COLO829 (cell line): Measurements from ENCODE around the gene XRCC6.
"Not testable (repeated sequence)": the region's sequence is repeated elsewhere in the genome, so short reads cannot be mapped to it uniquely, and the experiment has no call there.

Experiments used
- DNase-seq: peaks from one replicate; pipeline ENCODE4 v3.0.0; 2012; ENCODE audit warnings: low spot score

The XRCC6 gene

DNA sequence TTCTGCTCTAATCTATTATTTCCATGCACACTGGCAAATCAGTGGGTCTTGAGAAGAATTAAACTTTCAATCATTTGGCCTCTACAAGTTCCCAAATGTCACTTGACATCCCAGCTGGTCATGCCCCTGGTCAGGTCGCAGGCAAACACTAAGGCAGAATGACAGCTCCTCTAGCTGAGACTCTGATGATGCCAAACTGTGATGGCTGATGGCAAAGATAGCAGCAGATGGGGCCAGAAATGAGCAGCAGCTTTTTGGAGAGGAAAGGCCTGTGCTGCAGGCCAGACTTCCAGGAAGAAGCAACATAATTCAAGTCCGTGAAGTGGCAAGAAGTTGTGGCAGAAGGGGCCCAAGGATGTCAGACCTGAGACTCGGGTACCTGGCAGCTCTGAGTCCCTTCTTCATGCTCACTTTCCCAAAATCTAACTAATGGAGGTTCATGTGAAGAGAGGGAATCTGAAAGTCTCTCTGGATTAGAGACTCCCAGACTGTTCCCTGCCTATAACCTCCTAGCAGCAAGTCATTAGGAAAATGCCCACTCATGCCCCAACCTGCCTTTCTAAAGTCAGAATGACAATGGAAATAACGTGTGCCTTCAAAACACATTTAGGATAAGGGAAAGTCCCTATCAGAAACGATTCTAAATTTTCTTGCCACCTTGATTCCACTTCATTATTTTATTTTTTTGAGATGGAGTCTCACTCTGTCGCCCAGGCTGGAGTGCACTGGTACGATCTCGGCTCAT lies 22.0 kb upstream of the XRCC6 start:
- DNase-seq: no peak

DNA sequence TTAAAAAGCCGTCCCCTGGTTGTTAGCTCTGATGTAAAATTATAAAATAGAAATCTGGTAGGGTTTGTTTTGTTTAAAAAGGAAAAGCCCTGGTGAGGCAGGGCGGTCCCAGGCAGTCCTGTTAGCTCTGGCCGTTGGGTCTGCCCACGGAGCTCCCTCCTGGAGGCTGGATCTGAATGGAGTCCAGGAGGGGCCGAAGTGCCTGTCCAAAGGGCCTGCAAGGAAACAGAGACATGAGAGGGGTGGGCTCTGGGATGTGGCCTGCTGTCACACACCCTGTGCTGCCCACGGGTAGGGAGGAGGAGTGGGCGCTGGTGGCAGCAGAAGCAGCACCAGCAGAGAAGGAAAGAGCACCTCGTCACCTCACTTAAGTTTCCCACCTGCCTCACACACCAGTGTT lies 20.1 kb upstream of the XRCC6 start:
- no peak for DNase-seq

DNA sequence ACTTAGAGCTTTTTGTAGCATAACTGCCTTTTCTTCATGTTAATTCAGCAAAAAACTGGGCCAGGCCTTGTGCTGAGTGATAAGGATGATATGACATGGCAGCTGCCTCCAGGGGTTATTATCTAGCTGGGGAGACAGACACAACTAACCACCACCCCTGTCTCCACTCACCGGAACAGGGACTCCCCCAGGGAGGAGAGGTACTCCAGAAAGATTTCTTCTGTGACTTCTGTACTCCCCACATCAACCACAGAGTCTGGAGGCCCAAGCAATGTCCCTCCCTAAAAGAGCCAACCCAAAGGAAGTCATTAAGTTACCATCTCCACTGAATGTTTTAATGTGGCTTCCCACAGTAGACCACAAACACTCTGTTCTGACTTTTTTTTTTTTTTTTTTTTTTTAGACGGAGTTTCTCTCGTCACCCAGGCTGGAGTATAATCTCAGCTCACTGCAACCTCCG lies 17.2 kb upstream of the XRCC6 start:
- DNase-seq: no peak

DNA sequence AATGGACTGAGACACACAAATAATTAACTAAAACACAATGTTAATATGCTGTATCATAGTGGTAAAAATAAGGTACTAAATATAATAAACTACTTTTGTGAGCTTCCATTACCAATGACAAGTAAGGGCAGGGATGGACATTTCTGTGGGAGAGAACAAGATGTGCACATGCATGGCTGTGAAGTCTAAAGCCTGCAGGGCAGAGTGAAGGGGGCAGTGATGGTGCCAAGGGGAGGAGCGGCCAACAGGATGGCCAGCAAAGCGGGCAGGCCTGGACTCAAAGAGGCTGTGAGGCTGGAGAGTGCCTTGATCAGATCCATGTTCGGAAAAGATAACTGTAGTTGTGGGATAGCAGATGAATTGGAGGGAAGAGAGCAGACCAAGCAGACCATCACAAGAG lies 12.7 kb upstream of the XRCC6 start:
- no peak for DNase-seq

DNA sequence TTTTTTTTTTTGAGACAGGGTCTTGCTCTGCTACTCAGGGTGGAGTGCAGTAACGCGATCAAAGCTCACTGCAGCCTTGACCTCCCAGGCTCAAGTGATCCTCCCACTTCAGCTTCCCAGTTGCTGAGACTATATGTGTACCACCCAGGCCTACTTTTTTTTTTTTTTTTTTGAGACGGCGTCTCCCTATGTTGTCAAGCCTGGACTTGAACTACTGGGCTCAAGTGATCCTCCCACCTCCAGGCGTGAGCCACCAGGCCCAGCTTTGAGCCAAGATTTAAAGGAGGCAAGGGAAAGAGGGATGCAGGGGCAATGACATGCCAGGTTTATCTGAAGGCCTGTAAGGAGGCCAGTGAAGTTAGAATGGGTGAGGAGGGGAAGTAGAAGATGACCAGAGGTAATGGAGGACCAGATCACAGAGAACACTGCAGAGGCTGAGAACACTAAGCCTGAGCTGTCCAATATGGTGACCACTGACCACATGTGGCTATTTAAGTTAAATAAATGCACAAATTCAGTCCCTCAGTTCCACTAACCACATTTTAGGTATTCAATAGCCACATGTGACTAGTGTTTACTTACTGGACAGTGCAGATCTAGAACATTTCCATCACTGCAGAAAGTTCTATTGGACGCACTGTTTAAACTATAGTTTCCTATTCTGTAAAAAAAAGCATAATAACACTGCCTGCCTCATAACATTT lies 8.3 kb upstream of the XRCC6 start:
- DNase-seq: no peak

DNA sequence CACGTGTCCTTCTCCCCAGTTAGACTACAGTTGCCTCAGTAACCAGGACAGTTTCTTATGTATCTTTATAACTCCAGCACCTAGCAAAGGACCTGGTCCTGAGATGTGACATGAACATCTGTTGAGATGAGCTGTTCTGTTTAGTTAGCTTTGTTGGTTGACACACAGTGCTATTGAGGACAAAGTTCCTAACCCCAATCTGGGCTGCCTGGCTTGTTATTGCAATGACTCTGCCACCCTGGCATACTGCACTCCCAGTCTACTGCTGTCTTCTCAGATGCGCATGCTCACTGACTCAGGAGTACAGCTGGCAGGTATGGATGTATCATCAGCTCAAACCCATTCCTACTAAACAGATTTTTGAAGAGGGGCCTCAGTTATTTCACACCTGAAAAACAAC lies 7.6 kb upstream of the XRCC6 start:
- no peak for DNase-seq

DNA sequence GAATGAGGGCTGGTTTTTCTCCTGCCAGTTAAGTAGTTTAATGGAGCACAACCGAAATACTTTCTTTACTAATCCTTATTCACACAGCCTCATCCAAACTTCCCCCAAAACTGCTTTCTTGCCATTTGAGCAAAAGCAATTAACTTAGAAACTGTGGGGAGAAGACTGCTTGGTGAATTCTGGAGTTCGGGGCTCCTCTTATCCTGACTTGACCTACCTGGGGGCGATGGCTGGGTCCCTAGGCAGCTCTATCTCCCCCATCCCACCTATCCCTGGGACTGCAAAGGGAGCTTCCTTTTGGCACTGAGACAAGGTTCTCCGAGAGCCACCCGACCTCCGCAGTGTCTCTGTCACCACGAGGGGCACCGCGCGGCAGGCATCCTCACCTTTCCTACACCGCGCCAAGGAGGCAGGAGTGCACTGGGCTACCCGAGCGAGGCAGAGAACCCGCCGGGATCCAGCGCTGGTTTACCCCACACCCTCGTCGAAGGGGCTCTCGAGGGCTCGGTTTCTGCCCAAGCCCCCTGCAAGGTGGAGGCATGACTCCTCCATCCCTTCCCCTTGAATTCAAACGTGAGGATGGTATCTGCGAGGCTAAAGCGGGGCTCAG lies 1.0 kb upstream of the XRCC6 start:
- peak; percentile 9 for DNase-seq

DNA sequence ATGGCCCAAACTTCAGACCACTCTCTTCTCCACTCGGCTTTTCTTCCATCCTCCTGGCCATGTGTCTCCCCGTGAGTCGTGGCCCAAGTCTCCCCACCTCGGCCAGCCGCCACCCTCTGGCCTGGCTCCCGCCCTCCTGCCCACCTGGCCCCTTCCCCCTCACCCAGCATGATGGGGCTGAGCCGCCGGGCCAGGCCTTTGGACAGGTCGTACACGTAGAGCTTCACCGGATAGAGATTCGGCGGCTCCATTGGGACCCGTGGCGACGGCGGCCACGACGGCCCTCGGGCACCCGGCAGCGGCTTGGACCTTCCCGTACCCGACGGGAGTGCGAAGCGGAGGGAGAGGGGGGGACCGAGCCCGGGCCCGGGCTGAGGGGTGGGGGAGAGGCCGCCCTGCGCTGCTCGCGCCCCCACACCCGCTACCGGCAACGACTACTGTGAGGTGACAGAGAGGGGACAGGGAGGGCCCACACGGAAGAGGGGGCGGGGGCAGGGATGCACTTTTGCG lies 451 bp upstream of the XRCC6 start, which contains the start of gene DESI1:
TSS of gene DESI1 (minus strand) at position 455 of the 510 bp plus-strand sequence. CDS start at position 251, 204 bp downstream.
- DNase-seq: peak; percentile 12

DNA sequence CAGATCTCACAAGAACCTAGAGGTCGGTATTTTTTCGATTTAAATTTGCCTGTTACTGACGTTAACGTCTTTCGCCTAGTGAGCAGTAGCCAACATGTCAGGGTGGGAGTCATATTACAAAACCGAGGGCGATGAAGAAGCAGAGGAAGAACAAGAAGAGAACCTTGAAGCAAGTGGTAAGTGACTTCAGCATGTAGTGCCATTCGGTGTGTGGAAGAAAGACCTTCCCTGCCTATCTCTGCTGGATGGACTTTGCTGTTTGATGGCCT lies 750 bp downstream of the XRCC6 start:
- DNase-seq: no peak

DNA sequence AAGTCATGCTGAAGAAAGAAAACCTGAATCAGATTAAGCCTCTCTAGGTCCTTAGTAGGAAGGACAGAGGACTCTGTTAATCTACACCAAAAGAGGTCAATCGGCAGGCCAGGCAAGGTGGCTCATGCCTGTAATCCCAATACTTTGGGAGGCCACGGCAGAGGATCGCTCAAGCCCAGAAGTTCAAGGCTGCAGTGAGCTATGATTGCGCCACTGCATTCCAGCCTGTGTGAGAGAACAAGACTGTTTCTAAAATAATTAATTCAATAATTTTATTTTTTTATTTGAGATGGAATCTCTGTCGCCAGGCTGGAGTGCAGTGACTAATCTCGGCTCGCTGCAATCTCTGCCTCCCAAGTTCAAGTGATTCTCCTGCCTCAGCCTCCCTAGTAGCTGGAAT lies 4.5 kb downstream of the XRCC6 start:
- no peak for DNase-seq

DNA sequence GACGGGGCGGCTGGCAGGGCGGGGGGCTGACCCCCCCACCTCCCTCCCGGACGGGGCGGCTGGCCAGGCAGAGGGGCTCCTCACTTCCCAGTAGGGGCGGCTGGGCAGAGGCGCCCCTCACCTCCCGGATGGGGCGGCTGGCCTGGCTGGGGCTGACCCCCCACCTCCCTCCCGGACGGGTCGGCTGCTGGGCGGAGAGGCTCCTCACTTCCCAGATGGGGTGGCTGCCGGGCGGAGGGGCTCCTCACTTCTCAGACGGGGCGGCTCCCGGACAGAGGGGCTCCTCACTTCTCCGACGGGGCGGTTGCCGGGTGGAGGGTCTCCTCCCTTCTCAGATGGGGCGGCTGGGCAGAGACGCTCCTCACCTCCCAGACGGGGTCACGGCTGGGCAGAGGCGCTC lies 10.0 kb downstream of the XRCC6 start:
- DNase-seq: not testable (repeated sequence)

DNA sequence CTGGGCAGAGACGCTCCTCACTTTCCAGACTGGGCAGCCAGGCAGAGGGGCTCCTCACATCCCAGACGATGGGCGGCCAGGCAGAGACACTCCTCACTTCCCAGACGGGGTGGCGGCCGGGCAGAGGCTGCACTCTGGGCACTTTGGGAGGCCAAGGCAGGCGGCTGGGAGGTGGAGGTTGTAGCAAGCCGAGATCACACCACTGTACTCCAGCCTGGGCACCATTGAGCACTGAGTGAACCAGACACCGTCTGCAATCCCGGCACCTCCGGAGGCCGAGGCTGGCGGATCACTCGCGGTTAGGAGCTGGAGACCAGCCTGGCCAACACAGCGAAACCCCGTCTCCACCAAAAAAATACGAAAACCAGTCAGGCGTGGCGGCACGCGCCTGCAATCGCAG lies 10.5 kb downstream of the XRCC6 start:
- not testable (repeated sequence) for DNase-seq

DNA sequence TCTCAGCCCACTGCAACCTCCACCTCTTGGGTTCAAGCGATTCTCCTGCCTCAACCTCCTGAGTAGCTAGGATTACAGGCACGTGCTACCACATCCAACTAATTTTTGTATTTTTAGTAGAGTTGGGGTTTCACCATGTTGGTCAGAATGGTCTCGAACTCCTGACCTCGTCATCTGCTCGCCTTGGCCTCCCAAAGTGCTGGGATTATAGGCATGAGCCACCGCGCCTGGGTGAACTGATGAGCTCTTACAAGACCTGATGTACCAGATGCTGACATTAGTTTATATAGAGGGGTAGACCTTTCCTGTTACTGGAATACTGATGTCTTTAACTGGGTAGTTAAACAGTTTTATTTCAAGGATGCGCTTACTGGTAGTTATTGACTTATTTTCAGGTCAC lies 13.5 kb downstream of the XRCC6 start:
- DNase-seq: not testable (repeated sequence)

DNA sequence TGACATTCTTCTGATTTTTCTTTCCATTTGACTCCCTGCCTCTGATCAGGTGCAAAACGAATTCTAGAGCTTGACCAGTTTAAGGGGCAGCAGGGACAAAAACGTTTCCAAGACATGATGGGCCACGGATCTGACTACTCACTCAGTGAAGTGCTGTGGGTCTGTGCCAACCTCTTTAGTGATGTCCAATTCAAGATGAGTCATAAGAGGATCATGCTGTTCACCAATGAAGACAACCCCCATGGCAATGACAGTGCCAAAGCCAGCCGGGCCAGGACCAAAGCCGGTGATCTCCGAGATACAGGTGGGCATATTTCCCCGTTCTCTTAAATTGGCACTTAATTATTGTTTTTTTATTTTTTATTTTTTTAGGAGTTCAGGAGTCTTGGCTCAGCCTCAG lies 15.4 kb downstream of the XRCC6 start:
- no peak for DNase-seq

DNA sequence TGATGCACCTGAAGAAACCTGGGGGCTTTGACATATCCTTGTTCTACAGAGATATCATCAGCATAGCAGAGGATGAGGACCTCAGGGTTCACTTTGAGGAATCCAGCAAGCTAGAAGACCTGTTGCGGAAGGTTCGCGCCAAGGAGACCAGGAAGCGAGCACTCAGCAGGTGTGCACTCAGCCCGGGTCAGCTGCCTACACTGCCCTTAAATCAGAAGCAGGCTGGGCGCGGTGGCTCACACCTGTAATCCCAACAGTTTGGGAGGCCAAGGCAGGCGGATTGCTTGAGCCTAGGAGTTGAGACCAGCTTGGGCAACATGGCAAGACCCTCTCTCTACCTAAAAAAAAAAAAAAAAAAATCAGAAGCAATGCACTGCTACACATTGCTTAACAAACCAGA lies 16.5 kb downstream of the XRCC6 start:
- not testable (repeated sequence) for DNase-seq

DNA sequence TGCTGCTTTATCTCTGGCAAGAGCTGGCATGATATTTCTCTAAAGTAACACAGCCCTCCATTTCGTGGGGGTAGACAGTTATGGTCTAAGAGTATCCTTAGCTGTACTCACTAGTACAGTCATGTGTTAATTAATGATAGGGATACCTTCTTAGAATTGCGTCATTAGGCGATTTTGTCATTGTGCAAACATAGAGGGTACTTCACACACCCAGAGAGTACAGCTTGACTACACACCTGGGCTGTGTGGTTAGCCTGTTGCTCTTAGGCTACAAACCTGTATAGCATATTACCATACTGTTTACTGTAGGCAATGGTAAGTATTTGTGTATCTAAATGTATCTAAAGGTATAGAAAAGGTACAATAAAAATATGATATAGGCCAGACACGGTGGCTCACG lies 17.0 kb downstream of the XRCC6 start:
- no peak for DNase-seq

DNA sequence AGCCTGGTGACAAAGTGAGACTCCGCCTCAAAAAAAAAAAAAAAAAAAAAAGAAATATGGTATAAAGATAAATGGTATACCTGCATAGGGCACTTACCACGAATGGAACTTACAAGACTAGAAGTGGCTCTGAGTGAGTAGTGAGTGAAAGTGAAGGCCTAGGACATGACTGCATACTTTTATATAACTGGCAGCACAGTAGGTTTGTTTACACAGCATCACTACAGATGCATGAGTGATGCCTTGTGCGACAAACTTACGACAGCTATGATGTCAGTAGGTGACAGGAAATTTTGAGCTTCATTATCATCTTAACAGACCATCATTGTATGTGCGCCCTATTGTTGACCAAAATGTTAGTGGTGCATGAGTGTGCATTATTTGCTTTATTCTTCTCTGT lies 17.7 kb downstream of the XRCC6 start:
- no peak for DNase-seq

DNA sequence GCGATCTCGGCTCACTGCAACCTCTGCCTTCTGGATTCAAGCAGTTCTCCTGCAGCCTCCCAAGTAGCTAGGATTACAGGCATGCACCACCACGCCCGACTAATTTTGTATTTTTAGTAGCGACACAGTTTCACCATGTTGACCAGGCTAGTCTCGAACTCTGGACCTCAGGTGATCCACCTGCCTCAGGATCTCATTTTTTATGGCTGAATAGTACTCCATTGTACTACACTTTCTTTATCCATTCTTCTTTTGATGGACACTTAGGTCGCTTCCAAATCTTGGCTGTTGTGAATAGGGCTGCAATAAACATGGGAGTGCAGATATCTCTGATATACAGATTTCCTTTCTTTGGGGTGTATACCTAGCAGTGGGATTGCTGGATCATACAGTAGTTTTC lies 20.8 kb downstream of the XRCC6 start:
- DNase-seq: no peak

DNA sequence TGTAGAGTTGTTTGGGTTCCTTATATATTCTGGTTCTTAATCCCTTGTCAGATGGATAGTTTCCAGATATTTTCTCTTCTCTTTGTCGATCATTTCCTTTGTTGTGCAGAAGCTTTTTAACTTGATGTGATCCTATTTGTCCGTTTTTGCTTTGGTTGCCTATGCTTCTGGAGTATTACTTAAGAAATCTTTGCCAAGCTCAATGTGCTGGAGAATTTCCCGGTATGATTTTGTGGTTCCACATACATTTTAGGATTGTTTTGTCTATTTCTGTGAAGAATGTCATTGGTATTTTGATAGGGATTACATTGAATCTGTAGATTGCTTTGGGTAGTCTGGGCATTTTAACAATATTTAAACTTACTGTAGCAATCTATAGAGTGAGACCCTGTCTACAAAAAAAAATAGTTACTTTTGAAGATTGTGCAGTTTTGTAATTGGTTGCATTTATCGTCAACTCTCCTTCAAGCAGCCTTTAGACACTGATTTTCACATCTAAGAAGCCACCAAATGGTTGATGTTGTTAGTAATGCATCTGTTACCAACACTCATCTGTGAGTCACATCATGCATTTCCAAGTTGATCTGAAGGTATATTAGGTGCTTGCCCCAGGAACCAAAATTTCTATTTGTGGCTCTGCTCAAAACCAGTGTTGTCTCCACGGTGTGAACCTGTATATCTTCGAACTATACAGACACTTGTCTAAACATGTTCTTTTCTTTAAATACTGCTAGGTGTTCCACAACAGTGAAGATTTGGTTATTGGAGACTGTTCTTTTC lies 21.4 kb downstream of the XRCC6 start:
- no peak for DNase-seq

DNA sequence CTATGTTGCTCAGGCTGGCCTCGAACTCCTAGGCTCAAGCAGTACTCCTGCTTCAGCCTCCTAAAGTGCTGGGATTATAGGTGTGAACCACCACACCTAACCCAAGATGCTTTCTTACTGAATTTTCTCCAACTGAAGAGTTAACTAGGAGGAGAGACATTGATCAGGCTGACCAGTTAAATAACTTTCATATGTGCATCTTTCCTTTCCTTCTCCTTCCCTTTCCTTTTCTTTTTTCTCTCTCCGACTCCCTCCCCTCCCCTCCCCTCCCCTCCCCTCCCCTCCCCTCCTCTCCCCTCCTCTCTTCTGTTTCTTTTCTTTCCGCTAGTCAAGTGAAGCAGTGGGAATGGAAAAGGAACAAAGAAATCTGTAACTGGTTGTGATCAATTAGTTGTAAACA lies 26.7 kb downstream of the XRCC6 start:
- DNase-seq: no peak

DNA sequence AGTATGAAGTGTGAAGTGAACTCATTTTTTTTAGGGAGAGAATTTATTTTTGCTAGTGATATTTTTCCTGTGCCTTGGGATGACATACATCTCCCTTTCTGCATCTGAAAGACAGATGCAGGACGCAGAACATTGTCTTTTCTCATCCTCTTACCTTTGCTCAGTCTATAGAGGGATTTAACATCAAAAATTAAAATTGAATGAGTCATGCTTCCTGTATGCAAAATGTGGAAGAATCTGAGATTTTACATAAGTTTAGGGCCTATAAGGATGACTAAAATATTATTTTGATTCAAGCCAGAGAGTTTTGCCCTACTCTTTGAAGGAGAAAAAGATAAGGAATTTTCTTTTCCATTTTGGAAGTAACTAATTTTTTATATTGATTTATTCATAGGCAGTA lies 27.3 kb downstream of the XRCC6 start:
- DNase-seq: no peak

DNA sequence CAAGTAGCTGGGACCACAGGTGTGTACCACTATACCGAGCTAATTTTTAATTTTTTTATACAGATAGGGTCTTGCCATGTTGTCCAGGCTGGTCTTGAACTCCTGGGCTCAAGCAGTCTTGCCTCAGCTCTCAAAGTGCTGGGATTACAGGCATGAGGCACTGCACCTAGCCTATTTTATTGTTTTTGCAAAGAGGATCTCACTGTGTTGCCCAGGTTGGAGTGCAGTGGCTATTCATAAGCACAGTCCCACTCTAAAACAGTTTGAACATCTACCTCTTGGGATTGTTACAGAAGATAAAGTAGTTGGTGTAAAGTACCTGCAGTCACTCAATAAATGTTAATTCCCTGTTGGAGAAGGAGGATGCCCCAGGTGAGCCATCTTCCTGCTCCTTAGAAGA lies 29.1 kb downstream of the XRCC6 start:
- no peak for DNase-seq

DNA sequence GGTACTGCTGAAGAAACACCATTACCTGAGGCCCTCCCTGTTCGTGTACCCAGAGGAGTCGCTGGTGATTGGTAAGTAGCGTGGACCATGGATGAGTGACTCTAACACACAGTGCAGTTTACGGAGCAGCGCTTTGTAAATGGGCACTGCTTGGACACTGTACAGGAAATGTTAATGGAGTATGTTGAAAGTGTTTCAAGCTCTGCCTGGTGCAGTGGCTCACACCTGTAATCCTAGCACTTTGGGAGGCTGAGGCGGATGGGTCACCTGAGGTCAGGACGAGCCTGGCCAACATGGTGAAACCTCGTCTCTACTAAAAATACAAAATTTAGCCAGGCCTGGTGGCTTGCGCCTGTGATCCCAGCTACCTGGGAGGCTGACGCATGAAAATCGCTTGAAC lies 29.7 kb downstream of the XRCC6 start:
- DNase-seq: no peak
